Astrocyte (in vitro differentiated cells and primary cell): Measurements from ENCODE around the gene CDKL4.

Source experiments
- EZH2 ChIP-seq: IDR thresholded peaks from 2 replicates; pipeline ENCODE4 v1.6.1; 2012; ENCODE audit warnings: mild to moderate bottlenecking, low read length, inconsistent platforms; ENCODE audit not compliant: insufficient read depth
- TF ChIP-seq, protein P1 (sequence below): IDR thresholded peaks from 2 replicates; pipeline ENCODE4 v1.5.1; 2011; ENCODE audit warnings: low read depth, mild to moderate bottlenecking, inconsistent platforms, low read length, moderate library complexity; ENCODE audit not compliant: insufficient read depth

DNA sequence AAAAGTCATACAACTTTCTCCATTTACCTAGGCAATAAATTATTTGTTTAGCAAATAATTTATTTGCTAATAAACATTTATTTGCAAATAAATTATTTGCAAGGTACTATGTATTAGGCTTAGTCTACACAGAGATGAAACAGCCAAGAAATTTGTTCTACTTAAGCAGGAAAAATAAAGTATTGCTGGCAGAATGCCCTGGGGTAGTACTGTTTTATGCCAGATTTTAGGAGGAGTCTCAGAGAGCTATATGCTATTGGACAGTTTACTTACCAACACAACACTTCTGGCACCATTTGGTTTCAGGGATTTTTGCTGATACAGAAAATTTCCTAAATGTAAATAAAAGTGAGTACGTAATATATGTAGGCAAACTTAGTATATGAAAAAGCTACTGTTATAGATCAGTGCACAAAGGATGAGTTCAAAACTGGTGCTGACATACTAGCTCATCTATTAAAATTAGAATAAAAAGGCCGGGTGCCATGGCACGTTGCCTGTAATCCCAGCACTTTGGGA is 23.2 kb upstream of the CDKL4 start:
- TF ChIP-seq, protein P1, sequence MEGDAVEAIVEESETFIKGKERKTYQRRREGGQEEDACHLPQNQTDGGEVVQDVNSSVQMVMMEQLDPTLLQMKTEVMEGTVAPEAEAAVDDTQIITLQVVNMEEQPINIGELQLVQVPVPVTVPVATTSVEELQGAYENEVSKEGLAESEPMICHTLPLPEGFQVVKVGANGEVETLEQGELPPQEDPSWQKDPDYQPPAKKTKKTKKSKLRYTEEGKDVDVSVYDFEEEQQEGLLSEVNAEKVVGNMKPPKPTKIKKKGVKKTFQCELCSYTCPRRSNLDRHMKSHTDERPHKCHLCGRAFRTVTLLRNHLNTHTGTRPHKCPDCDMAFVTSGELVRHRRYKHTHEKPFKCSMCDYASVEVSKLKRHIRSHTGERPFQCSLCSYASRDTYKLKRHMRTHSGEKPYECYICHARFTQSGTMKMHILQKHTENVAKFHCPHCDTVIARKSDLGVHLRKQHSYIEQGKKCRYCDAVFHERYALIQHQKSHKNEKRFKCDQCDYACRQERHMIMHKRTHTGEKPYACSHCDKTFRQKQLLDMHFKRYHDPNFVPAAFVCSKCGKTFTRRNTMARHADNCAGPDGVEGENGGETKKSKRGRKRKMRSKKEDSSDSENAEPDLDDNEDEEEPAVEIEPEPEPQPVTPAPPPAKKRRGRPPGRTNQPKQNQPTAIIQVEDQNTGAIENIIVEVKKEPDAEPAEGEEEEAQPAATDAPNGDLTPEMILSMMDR: no peak
- no peak for TF ChIP-seq EZH2
